ENCODE results near the gene PAQR8.

PAQR8 gene

DNA sequence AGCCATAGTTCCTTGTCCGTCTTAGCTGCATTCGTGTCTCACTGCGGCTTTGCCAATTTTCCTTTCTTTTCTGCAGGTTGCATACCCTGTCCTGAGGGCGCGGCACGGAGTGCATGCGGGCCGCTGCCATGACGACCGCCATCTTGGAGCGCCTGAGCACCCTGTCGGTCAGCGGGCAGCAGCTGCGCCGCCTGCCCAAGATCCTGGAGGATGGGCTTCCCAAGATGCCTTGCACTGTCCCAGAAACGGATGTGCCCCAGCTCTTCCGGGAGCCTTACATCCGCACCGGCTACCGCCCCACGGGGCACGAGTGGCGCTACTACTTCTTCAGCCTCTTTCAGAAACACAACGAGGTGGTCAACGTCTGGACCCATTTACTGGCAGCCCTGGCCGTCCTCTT is 41.1 kb downstream of the PAQR8 start:
- no peak overlapping the region for H3K4me3 ChIP-seq (ENCODE audit: low read depth, low read length)
- no peak for DNase-seq (ENCODE audit: low read depth)
- TF ChIP-seq CTCF (IDR thresholded peaks at IDR 0.05; ENCODE audit: insufficient read depth, low read depth, low read length, missing control alignments), result no peak

- no peak for DNase-seq (ENCODE audit: low read depth)
- no peak overlapping the region for H3K4me3 ChIP-seq (ENCODE audit: low read depth, low read length)
- no peak for TF ChIP-seq CTCF (IDR thresholded peaks at IDR 0.05; ENCODE audit: insufficient read depth, low read depth, low read length, missing control alignments)
Observed at GRCh38 chr6:52403627-52404026, 41.7 kb downstream of the PAQR8 start.

GRCh38 chr6:52405243-52405642 is 43.3 kb downstream of the PAQR8 start:
- H3K4me3 ChIP-seq (ENCODE audit: low read depth, low read length), result no peak overlapping the region
- TF ChIP-seq CTCF (IDR thresholded peaks at IDR 0.05; ENCODE audit: insufficient read depth, low read depth, low read length, missing control alignments), result no peak
- no peak for DNase-seq (ENCODE audit: low read depth)

- peak; percentile 69 for DNase-seq (ENCODE audit: low read depth)
- H3K4me3 ChIP-seq (ENCODE audit: low read depth, low read length), result no peak overlapping the region
- peak; percentile 51 for TF ChIP-seq CTCF (IDR thresholded peaks at IDR 0.05; ENCODE audit: insufficient read depth, low read depth, low read length, missing control alignments)
Observed at GRCh38 chr6:52407467-52407866, 45.5 kb downstream of the PAQR8 start.

- DNase-seq (ENCODE audit: low read depth), result no peak
- no peak overlapping the region for H3K4me3 ChIP-seq (ENCODE audit: low read depth, low read length)
- TF ChIP-seq CTCF (IDR thresholded peaks at IDR 0.05; ENCODE audit: insufficient read depth, low read depth, low read length, missing control alignments), result no peak
Observed at GRCh38 chr6:52409499-52409898, 47.5 kb downstream of the PAQR8 start.

DNA sequence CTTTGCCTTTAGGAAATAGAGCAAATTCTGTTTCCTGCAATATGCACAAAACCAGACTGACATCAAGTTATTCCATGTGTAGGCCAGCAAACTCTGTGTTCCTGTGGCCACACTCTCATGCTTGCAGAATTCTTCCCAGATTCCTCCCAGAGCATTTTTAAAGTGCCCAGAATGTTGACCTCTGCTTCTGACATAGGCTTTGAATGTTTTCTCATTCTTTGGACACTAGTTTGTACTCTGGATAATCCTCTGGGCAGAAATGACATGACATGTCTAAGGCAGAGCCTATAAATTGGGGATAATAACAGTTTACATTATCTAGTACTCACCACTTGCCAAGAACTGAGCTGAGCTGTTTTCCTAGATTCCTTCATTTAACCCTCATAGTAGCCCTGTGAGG is 49.0 kb downstream of the PAQR8 start:
- no peak for DNase-seq (ENCODE audit: low read depth)
- no peak overlapping the region for H3K4me3 ChIP-seq (ENCODE audit: low read depth, low read length)
- no peak for TF ChIP-seq CTCF (IDR thresholded peaks at IDR 0.05; ENCODE audit: insufficient read depth, low read depth, low read length, missing control alignments)

GRCh38 chr6:52411911-52412310 is 50.0 kb downstream of the PAQR8 start:
- no peak for TF ChIP-seq CTCF (IDR thresholded peaks at IDR 0.05; ENCODE audit: insufficient read depth, low read depth, low read length, missing control alignments)
- DNase-seq (ENCODE audit: low read depth), result no peak
- H3K4me3 ChIP-seq (ENCODE audit: low read depth, low read length), result no peak overlapping the region

All from GM12865 (cell line).